ENCODE measurements around the gene CD93.

CD93 gene

GRCh38 chr20:23086056-23086566, at the start of gene CD93:
Gene CD93, minus strand, starts transcription at chr20:23086324. Its CDS starts 132 bp downstream, at chr20:23086192.
- peak within 1 kb of the TSS; percentile 13 to 51 for H3K9ac ChIP-seq (ENCODE audit: low read length in 2 of 2)

GRCh38 chr20:23133560-23133998, 47.5 kb upstream of the CD93 start:
- peaks cover 3% of the 10 kb centered on the region for H3K4me1 ChIP-seq (ENCODE audit: control insufficient read depth, insufficient read depth, low read length)
- H3K9me3 ChIP-seq (ENCODE audit: control insufficient read depth in 2 of 2, low read length in 2 of 2): no peaks in the 10 kb centered on the region
- no peak overlapping the region for H3K9ac ChIP-seq (ENCODE audit: low read length in 2 of 2)
- no peak overlapping the region for H3K4me3 ChIP-seq (ENCODE audit: low read length in 2 of 2)
- no peaks in the 10 kb centered on the region for H3K27me3 ChIP-seq (ENCODE audit: control insufficient read depth in 1 of 2, insufficient read depth in 2 of 2, low read length in 2 of 2)
- no peaks in the 10 kb centered on the region for H3K36me3 ChIP-seq (ENCODE audit: control insufficient read depth in 2 of 2, insufficient read depth in 2 of 2, low read length in 2 of 2)
- no peak overlapping the region for H3K27ac ChIP-seq (ENCODE audit: low read length)

More at GRCh38 chr20:23086056-23086566, at the start of gene CD93:
- H3K4me3 ChIP-seq (ENCODE audit: low read length in 2 of 2): peak within 1 kb of the TSS in 1 of 2 donors; percentile 59
- H3K27ac ChIP-seq (ENCODE audit: low read length): peak within 1 kb of the TSS; percentile 70
- no peaks in the 10 kb centered on the region for H3K27me3 ChIP-seq (ENCODE audit: control insufficient read depth in 1 of 2, insufficient read depth in 2 of 2, low read length in 2 of 2)
- H3K36me3 ChIP-seq (ENCODE audit: control insufficient read depth in 2 of 2, insufficient read depth in 2 of 2, low read length in 2 of 2): no peaks in the 10 kb centered on the region
- peaks cover 19% of the 10 kb centered on the region for H3K4me1 ChIP-seq (ENCODE audit: control insufficient read depth, insufficient read depth, low read length)
- no peaks in the 10 kb centered on the region for H3K9me3 ChIP-seq (ENCODE audit: control insufficient read depth in 2 of 2, low read length in 2 of 2)

- H3K36me3 ChIP-seq (ENCODE audit: control insufficient read depth in 2 of 2, insufficient read depth in 2 of 2, low read length in 2 of 2): no peaks in the 10 kb centered on the region
- H3K9ac ChIP-seq (ENCODE audit: low read length in 2 of 2): no peak overlapping the region
- peaks cover 3% of the 10 kb centered on the region for H3K4me1 ChIP-seq (ENCODE audit: control insufficient read depth, insufficient read depth, low read length)
- no peaks in the 10 kb centered on the region for H3K27me3 ChIP-seq (ENCODE audit: control insufficient read depth in 1 of 2, insufficient read depth in 2 of 2, low read length in 2 of 2)
- no peak overlapping the region for H3K4me3 ChIP-seq (ENCODE audit: low read length in 2 of 2)
- no peaks in the 10 kb centered on the region for H3K9me3 ChIP-seq (ENCODE audit: control insufficient read depth in 2 of 2, low read length in 2 of 2)
- H3K27ac ChIP-seq (ENCODE audit: low read length): no peak overlapping the region
Measured at GRCh38 chr20:23132930-23133559, 46.9 kb upstream of the CD93 start.

GRCh38 chr20:23132293-23132929, 46.3 kb upstream of the CD93 start:
- no peaks in the 10 kb centered on the region for H3K36me3 ChIP-seq (ENCODE audit: control insufficient read depth in 2 of 2, insufficient read depth in 2 of 2, low read length in 2 of 2)
- H3K27me3 ChIP-seq (ENCODE audit: control insufficient read depth in 1 of 2, insufficient read depth in 2 of 2, low read length in 2 of 2): no peaks in the 10 kb centered on the region
- H3K27ac ChIP-seq (ENCODE audit: low read length): no peak overlapping the region
- H3K9ac ChIP-seq (ENCODE audit: low read length in 2 of 2): no peak overlapping the region
- no peak overlapping the region for H3K4me3 ChIP-seq (ENCODE audit: low read length in 2 of 2)
- H3K9me3 ChIP-seq (ENCODE audit: control insufficient read depth in 2 of 2, low read length in 2 of 2): no peaks in the 10 kb centered on the region
- peaks cover 3% of the 10 kb centered on the region for H3K4me1 ChIP-seq (ENCODE audit: control insufficient read depth, insufficient read depth, low read length)

GRCh38 chr20:23131766-23132165, 45.6 kb upstream of the CD93 start:
- H3K4me3 ChIP-seq (ENCODE audit: low read length in 2 of 2): no peak overlapping the region
- H3K9ac ChIP-seq (ENCODE audit: low read length in 2 of 2): no peak overlapping the region
- no peaks in the 10 kb centered on the region for H3K36me3 ChIP-seq (ENCODE audit: control insufficient read depth in 2 of 2, insufficient read depth in 2 of 2, low read length in 2 of 2)
- no peaks in the 10 kb centered on the region for H3K9me3 ChIP-seq (ENCODE audit: control insufficient read depth in 2 of 2, low read length in 2 of 2)
- no peak overlapping the region for H3K27ac ChIP-seq (ENCODE audit: low read length)
- peaks cover 3% of the 10 kb centered on the region for H3K4me1 ChIP-seq (ENCODE audit: control insufficient read depth, insufficient read depth, low read length)
- no peaks in the 10 kb centered on the region for H3K27me3 ChIP-seq (ENCODE audit: control insufficient read depth in 1 of 2, insufficient read depth in 2 of 2, low read length in 2 of 2)

- Histone ChIP-seq H3K9ac (ENCODE audit: low read length in 2 of 2) (no peak overlapping the region), H3K27ac (ENCODE audit: low read length) (no peak overlapping the region), H3K9me3 (ENCODE audit: control insufficient read depth in 2 of 2, low read length in 2 of 2) (no peaks in the 10 kb centered on the region), H3K4me3 (ENCODE audit: low read length in 2 of 2) (no peak overlapping the region), H3K4me1 (ENCODE audit: control insufficient read depth, insufficient read depth, low read length) (peaks cover 3% of the 10 kb centered on the region), H3K36me3 (ENCODE audit: control insufficient read depth in 2 of 2, insufficient read depth in 2 of 2, low read length in 2 of 2) (no peaks in the 10 kb centered on the region), H3K27me3 (ENCODE audit: control insufficient read depth in 1 of 2, insufficient read depth in 2 of 2, low read length in 2 of 2) (no peaks in the 10 kb centered on the region)
Measured at GRCh38 chr20:23130622-23131140, 44.6 kb upstream of the CD93 start.

- Histone ChIP-seq H3K4me1 (ENCODE audit: control insufficient read depth, insufficient read depth, low read length) (peaks cover 3% of the 10 kb centered on the region), H3K27ac (ENCODE audit: low read length) (no peak overlapping the region), H3K36me3 (ENCODE audit: control insufficient read depth in 2 of 2, insufficient read depth in 2 of 2, low read length in 2 of 2) (no peaks in the 10 kb centered on the region)
Measured at GRCh38 chr20:23129891-23130621, 43.9 kb upstream of the CD93 start.

GRCh38 chr20:23129266-23129665, 43.1 kb upstream of the CD93 start:
- no peak overlapping the region for H3K9ac ChIP-seq (ENCODE audit: low read length in 2 of 2)
- H3K4me1 ChIP-seq (ENCODE audit: control insufficient read depth, insufficient read depth, low read length): peaks cover 3% of the 10 kb centered on the region

More at GRCh38 chr20:23129891-23130621, 43.9 kb upstream of the CD93 start:
- no peaks in the 10 kb centered on the region for H3K27me3 ChIP-seq (ENCODE audit: control insufficient read depth in 1 of 2, insufficient read depth in 2 of 2, low read length in 2 of 2)
- no peak overlapping the region for H3K9ac ChIP-seq (ENCODE audit: low read length in 2 of 2)
- H3K4me3 ChIP-seq (ENCODE audit: low read length in 2 of 2): no peak overlapping the region
- H3K9me3 ChIP-seq (ENCODE audit: control insufficient read depth in 2 of 2, low read length in 2 of 2): no peaks in the 10 kb centered on the region

GRCh38 chr20:23128461-23129125, 42.5 kb upstream of the CD93 start:
- peaks cover 3% of the 10 kb centered on the region for H3K4me1 ChIP-seq (ENCODE audit: control insufficient read depth, insufficient read depth, low read length)
- H3K27ac ChIP-seq (ENCODE audit: low read length): no peak overlapping the region
- no peaks in the 10 kb centered on the region for H3K27me3 ChIP-seq (ENCODE audit: control insufficient read depth in 1 of 2, insufficient read depth in 2 of 2, low read length in 2 of 2)

More at GRCh38 chr20:23129266-23129665, 43.1 kb upstream of the CD93 start:
- no peak overlapping the region for H3K4me3 ChIP-seq (ENCODE audit: low read length in 2 of 2)
- H3K9me3 ChIP-seq (ENCODE audit: control insufficient read depth in 2 of 2, low read length in 2 of 2): no peaks in the 10 kb centered on the region
- H3K27ac ChIP-seq (ENCODE audit: low read length): no peak overlapping the region
- no peaks in the 10 kb centered on the region for H3K36me3 ChIP-seq (ENCODE audit: control insufficient read depth in 2 of 2, insufficient read depth in 2 of 2, low read length in 2 of 2)
- no peaks in the 10 kb centered on the region for H3K27me3 ChIP-seq (ENCODE audit: control insufficient read depth in 1 of 2, insufficient read depth in 2 of 2, low read length in 2 of 2)

More at GRCh38 chr20:23128461-23129125, 42.5 kb upstream of the CD93 start:
- H3K9ac ChIP-seq (ENCODE audit: low read length in 2 of 2): no peak overlapping the region
- H3K4me3 ChIP-seq (ENCODE audit: low read length in 2 of 2): no peak overlapping the region
- no peaks in the 10 kb centered on the region for H3K36me3 ChIP-seq (ENCODE audit: control insufficient read depth in 2 of 2, insufficient read depth in 2 of 2, low read length in 2 of 2)
- no peaks in the 10 kb centered on the region for H3K9me3 ChIP-seq (ENCODE audit: control insufficient read depth in 2 of 2, low read length in 2 of 2)

All from stomach smooth muscle (tissue), 2 donors.